K562 (cell line): ENCODE measurements around the gene ARHGAP12. TPM values are rescaled to one million over a fixed set of nuclear protein-coding genes. Genes with fewer than 3 reads are reported as not detected.

Source experiments
- ATAC-seq: fragments of 200-7000 bp; cut with Tn5 transposase; 3 replicates; pipeline ENCODE4 v1.9.1; 2020; ENCODE audit warnings: moderate library complexity
- BruUV-seq: library from RNA; stranded (reverse); fragments of 400-500 nt; replicated peaks from 2 replicates; lab custom pipeline; 2021; lab: Mats Ljungman, UMichigan
- CTCF ChIA-PET: fragments of 300-600 bp; formaldehyde crosslinking; extraction: SDS; loops from one replicate; lab custom pipeline; 2021; ENCODE audit warnings: low intra/inter-chr PET ratio; lab: Yijun Ruan, JAX
- POLR2A ChIA-PET: fragments of 300-600, 350-650 bp; sonication (Branson Sonifier 250); formaldehyde crosslinking; extraction: SDS; loops from one replicate; lab custom pipeline; 2021; ENCODE audit warnings: antibody characterized with exemption, inconsistent platforms; lab: Yijun Ruan, JAX
- DNase-seq, 4 experiments: peaks; one replicate each; pipeline versions ENCODE4 v3.0.0 to v3.0.0-alpha.2; 2011 to 2018; ENCODE audit warnings: low spot score in 3 of 4, mixed read lengths in 3 of 4; ENCODE audit errors: extremely low read depth in 1 of 4
- FAIRE-seq: peaks from 2 replicates; lab custom pipeline; 2011; peaks lifted over from hg19 to GRCh38; lab: Jason Lieb, UNC
- H2AFZ ChIP-seq: 2 replicates; pipeline ENCODE4 v1.6.0; 2011; ENCODE audit warnings: low read depth, low read length, control low read depth, inconsistent platforms
- H3K27ac ChIP-seq: fragments of 200-600 bp; 3 replicates; pipeline ENCODE4 v1.8.0; 2011; ENCODE audit warnings: low read depth, mild to moderate bottlenecking, control low read depth, inconsistent platforms, low read length, moderate library complexity, mixed read lengths; ENCODE audit errors: extremely low read depth
- H3K27me3 ChIP-seq, 2 experiments: fragments of 300-600 bp in 1 of 2; 2 replicates in 1 of 2; 3 replicates in 1 of 2; pipeline versions ENCODE4 v1.6.0 to v1.8.0; 2011; ENCODE audit warnings: inconsistent platforms in 2 of 2, low read length in 2 of 2, mild to moderate bottlenecking in 1 of 2, mixed read lengths in 1 of 2, moderate library complexity in 1 of 2; ENCODE audit not compliant: control insufficient read depth in 2 of 2, insufficient read depth in 2 of 2
- H3K36me3 ChIP-seq: fragments of 300-600 bp; 3 replicates; pipeline ENCODE4 v1.8.0; 2011; ENCODE audit warnings: mild to moderate bottlenecking, low read length, inconsistent platforms; ENCODE audit not compliant: control insufficient read depth, insufficient read depth
- H3K4me1 ChIP-seq, 2 experiments: fragments of 200-600 bp in 1 of 2; replicated peaks in 1 of 2; 2 replicates in 1 of 2; 3 replicates in 1 of 2; pipeline versions ENCODE4 v1.5.1 to v1.8.0; 2011; ENCODE audit warnings: inconsistent platforms in 2 of 2, low read length in 2 of 2, mild to moderate bottlenecking in 1 of 2, mixed read lengths in 1 of 2, moderate library complexity in 1 of 2; ENCODE audit not compliant: control insufficient read depth in 2 of 2, insufficient read depth in 2 of 2
- H3K4me2 ChIP-seq: 2 replicates; pipeline ENCODE4 v1.6.1; 2011; ENCODE audit warnings: low read length, control low read depth, inconsistent platforms, mixed read lengths; ENCODE audit not compliant: insufficient read depth
- H3K4me3 ChIP-seq: fragments of 200-600 bp; sonication (generic), shearing (Covaris generic); 2 replicates; pipeline ENCODE4 v1.5.1; 2016; ENCODE audit warnings: control low read depth, inconsistent platforms
- H3K79me2 ChIP-seq: fragments of 200-600 bp; 3 replicates; pipeline ENCODE4 v1.8.0; 2011; ENCODE audit warnings: low read length, inconsistent platforms; ENCODE audit not compliant: control insufficient read depth, insufficient read depth
- H3K9ac ChIP-seq, 2 experiments: 2 replicates each; pipeline versions ENCODE4 v1.6.0 to v1.6.1; 2011; ENCODE audit warnings: low read depth in 2 of 2, low read length in 2 of 2, control low read depth in 1 of 2, inconsistent platforms in 1 of 2, mild to moderate bottlenecking in 1 of 2, mixed read lengths in 1 of 2; ENCODE audit not compliant: insufficient read depth in 1 of 2
- H3K9me1 ChIP-seq: one replicate; pipeline ENCODE4 v1.6.0; 2011; ENCODE audit warnings: inconsistent platforms, mild to moderate bottlenecking, low read length, moderate library complexity; ENCODE audit not compliant: control insufficient read depth, insufficient read depth
- H3K9me3 ChIP-seq: replicated peaks from 2 replicates; pipeline ENCODE4 v1.5.1; 2011; ENCODE audit warnings: low read depth, low read length, inconsistent platforms; ENCODE audit not compliant: control insufficient read depth, insufficient read depth
- H4K20me1 ChIP-seq: replicated peaks from 2 replicates; pipeline ENCODE4 v1.6.1; 2011; ENCODE audit warnings: low read length, inconsistent platforms, mixed read lengths; ENCODE audit not compliant: control insufficient read depth, insufficient read depth
- ATF7 ChIP-seq: fragments of 450-650 bp; IDR thresholded peaks from 2 replicates; pipeline ENCODE4 v1.7.1; 2014; ENCODE audit warnings: mild to moderate bottlenecking, moderate library complexity
- CEBPB ChIP-seq: fragments of 450-650 bp; IDR thresholded peaks from 2 replicates; pipeline ENCODE4 v1.6.1; 2016; ENCODE audit warnings: missing genetic modification characterization, missing compliant biosample characterization
- LEF1 ChIP-seq: fragments of 450-650 bp; IDR thresholded peaks from 2 replicates; pipeline ENCODE4 v1.6.1; 2016; ENCODE audit warnings: mild to moderate bottlenecking
- ZFP1 ChIP-seq: fragments of 450-650 bp; formaldehyde crosslinking; IDR thresholded peaks from 2 replicates; pipeline ENCODE4 v1.4.0; 2020; ENCODE audit warnings: mild to moderate bottlenecking, mixed read lengths
- ZNF699 ChIP-seq: fragments of 250-450 bp; sonication (Bioruptor Pico); IDR thresholded peaks from 2 replicates; pipeline ENCODE4 v1.8.0; 2021; ENCODE audit warnings: mild to moderate bottlenecking, moderate library complexity; ENCODE audit not compliant: insufficient replicate concordance
- WGBS: fragments of 100-300 bp; shearing (Covaris generic); methylation state at CpG from one replicate; pipeline ENCODE4 v1.1.6; 2016; ENCODE audit warnings: low coverage, mixed read lengths; ENCODE audit not compliant: insufficient coverage; ENCODE audit errors: missing lambda C conversion rate; 5-methylcytosine and 5-hydroxymethylcytosine counted together
- in situ Hi-C: fragments of 300-500 bp; cut with MboI; formaldehyde crosslinking; loops from 4 replicates; pipeline ENCODE4 v1.15.0; 2018; ENCODE audit warnings: inconsistent platforms, mixed read lengths
- intact Hi-C: fragments of 100-400 bp; cut with micrococcal nuclease; formaldehyde crosslinking; loops from 2 replicates; pipeline ENCODE4 v1.14.2; 2022
- polyA plus RNA-seq, 8 experiments: library from polyadenylated mRNA; depleted of rRNA in 4 of 8; stranded (reverse) in 5 of 8; unstranded in 3 of 8; fragments of >200 nt; fragmentation: Nextera tagmentation in 2 of 8; fragmentation: Illumina TruSeq in 1 of 8; extraction: Ambion mirVana in 2 of 8; extraction: Trizol in 1 of 8; gene quantifications; 2 replicates each; pipeline versions ENCODE4 v1.2.1 to v1.2.3, GENCODE V29; 2011 to 2014; ENCODE audit warnings: inconsistent platforms in 1 of 8, missing spikeins in 1 of 8
- total RNA-seq, 7 experiments: library from RNA; depleted of rRNA in 6 of 7; stranded (reverse); fragments of >200 nt in 6 of 7; fragmentation: Illumina TruSeq in 2 of 7; extraction: Trizol in 2 of 7; gene quantifications; 2 replicates each; pipeline versions ENCODE4 v1.2.1 to v1.2.3, GENCODE V29; 2011 to 2021; ENCODE audit warnings: low replicate concordance in 1 of 7
- TF ChIP-seq, protein P1 (sequence below): fragments of 450-650 bp; IDR thresholded peaks from 2 replicates; pipeline ENCODE4 v1.6.1; 2018; ENCODE audit warnings: mild to moderate bottlenecking, low read depth; ENCODE audit not compliant: partially characterized antibody
- TF ChIP-seq, protein P2 (sequence below): fragments of 250-450 bp; sonication (Bioruptor Pico); IDR thresholded peaks from 2 replicates; pipeline ENCODE4 v1.8.0; 2022; ENCODE audit warnings: moderate library complexity, mild to moderate bottlenecking, inconsistent platforms

Gene ARHGAP12
- total and polyA plus RNA-seq, 9 of the 15 experiments (the other 6 are each of a cell fraction or from before 2014, with no cell fraction given), result 4.4 to 18.7 (median 10.1) TPM

GRCh38 chr10:31780717-31781116 is 147.9 kb downstream of the ARHGAP12 start:
- intact Hi-C loops (no loop called here), in situ Hi-C loops (loop anchor here (25.0 kb wide), 1 partner anchor 1043 kb away; no protein-coding TSS in a partner anchor)
- FAIRE-seq, result no peak
- no peak for DNase-seq
- no peak overlapping the region for H2AFZ ChIP-seq
- no peaks in the 10 kb centered on the region for H3K79me2 ChIP-seq
- H3K4me2 ChIP-seq, result no peak overlapping the region
- TF ChIP-seq, protein P1, sequence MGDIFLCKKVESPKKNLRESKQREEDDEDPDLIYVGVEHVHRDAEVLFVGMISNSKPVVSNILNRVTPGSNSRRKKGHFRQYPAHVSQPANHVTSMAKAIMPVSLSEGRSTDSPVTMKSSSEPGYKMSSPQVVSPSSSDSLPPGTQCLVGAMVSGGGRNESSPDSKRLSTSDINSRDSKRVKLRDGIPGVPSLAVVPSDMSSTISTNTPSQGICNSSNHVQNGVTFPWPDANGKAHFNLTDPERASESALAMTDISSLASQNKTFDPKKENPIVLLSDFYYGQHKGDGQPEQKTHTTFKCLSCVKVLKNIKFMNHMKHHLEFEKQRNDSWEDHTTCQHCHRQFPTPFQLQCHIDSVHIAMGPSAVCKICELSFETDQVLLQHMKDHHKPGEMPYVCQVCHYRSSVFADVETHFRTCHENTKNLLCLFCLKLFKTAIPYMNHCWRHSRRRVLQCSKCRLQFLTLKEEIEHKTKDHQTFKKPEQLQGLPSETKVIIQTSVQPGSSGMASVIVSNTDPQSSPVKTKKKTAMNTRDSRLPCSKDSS, result no peak
- no peak for TF ChIP-seq ZFP1 (CRISPR knock-in tag)
- TF ChIP-seq, protein P2, sequence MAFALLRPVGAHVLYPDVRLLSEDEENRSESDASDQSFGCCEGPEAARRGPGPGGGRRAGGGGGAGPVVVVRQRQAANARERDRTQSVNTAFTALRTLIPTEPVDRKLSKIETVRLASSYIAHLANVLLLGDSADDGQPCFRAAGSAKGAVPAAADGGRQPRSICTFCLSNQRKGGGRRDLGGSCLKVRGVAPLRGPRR (CRISPR knock-in tag), result no peak
- no peak for TF ChIP-seq ATF7
- TF ChIP-seq ZNF699 (CRISPR knock-in tag), result no peak
- TF ChIP-seq CEBPB (tag), result no peak
- TF ChIP-seq LEF1, result no peak
- POLR2A ChIA-PET, result no interaction called here
- H3K27ac ChIP-seq, result no peak overlapping the region
- H3K4me1 ChIP-seq, result no peaks in the 10 kb centered on the region
- 0 out of 2 replicates have a peak, but pooled peaks cover 2% of the 10 kb centered on the region for H3K9me3 ChIP-seq
- H3K9ac ChIP-seq, result no peak overlapping the region
- ATAC-seq, result no peak
- H4K20me1 ChIP-seq, result no peaks in the 10 kb centered on the region
- no TSS peak for BruUV-seq
- CTCF ChIA-PET, result no interaction called here
- no peaks in the 10 kb centered on the region for H3K36me3 ChIP-seq
- H3K9me1 ChIP-seq, result no peaks in the 10 kb centered on the region
- H3K27me3 ChIP-seq, result no peaks in the 10 kb centered on the region; a peak in 1 of 5 replicates
- no peak overlapping the region for H3K4me3 ChIP-seq
- WGBS, result 2% methylated on average over 2 of the region's 2 CpGs
